HEK293 (cell line): ENCODE measurements around the gene DACT3.

Experiments used
- GLIS2 ChIP-seq: fragments of 450-650 bp; formaldehyde crosslinking; IDR thresholded peaks from 2 replicates; pipeline ENCODE4 v1.5.1; 2016; ENCODE audit warnings: missing biosample characterization, missing genetic modification characterization
- KLF10 ChIP-seq: fragments of 450-650 bp; IDR thresholded peaks from 2 replicates; pipeline ENCODE4 v1.5.1; 2018; ENCODE audit warnings: missing biosample characterization, mild to moderate bottlenecking, missing genetic modification characterization
- KLF16 ChIP-seq: fragments of 450-650 bp; formaldehyde crosslinking; IDR thresholded peaks from 2 replicates; pipeline ENCODE4 v1.5.1; 2017; ENCODE audit warnings: missing biosample characterization, missing genetic modification characterization
- KLF8 ChIP-seq: fragments of 450-650 bp; formaldehyde crosslinking; IDR thresholded peaks from 2 replicates; pipeline ENCODE4 v1.5.1; 2016; ENCODE audit warnings: missing biosample characterization, missing genetic modification characterization
- RBAK ChIP-seq: fragments of 450-650 bp; formaldehyde crosslinking; IDR thresholded peaks from 2 replicates; pipeline ENCODE4 v1.5.1; 2016; ENCODE audit warnings: missing biosample characterization, missing genetic modification characterization
- ZBTB20 ChIP-seq: fragments of 450-650 bp; formaldehyde crosslinking; IDR thresholded peaks from 2 replicates; pipeline ENCODE4 v1.5.1; 2016; ENCODE audit warnings: missing biosample characterization, missing genetic modification characterization
- ZBTB21 ChIP-seq: fragments of 450-650 bp; formaldehyde crosslinking; IDR thresholded peaks from 2 replicates; pipeline ENCODE4 v1.5.1; 2017; ENCODE audit warnings: missing biosample characterization, missing genetic modification characterization
- ZFP37 ChIP-seq: fragments of 450-650 bp; formaldehyde crosslinking; IDR thresholded peaks from 2 replicates; pipeline ENCODE4 v1.5.1; 2016; ENCODE audit warnings: missing biosample characterization, missing genetic modification characterization
- ZNF114 ChIP-seq: fragments of 450-650 bp; formaldehyde crosslinking; IDR thresholded peaks from 2 replicates; pipeline ENCODE4 v1.5.0; 2017; ENCODE audit warnings: missing biosample characterization, missing genetic modification characterization
- ZNF19 ChIP-seq: fragments of 450-650 bp; formaldehyde crosslinking; IDR thresholded peaks from 2 replicates; pipeline ENCODE4; 2016; ENCODE audit warnings: missing biosample characterization, missing genetic modification characterization, low read depth
- ZNF2 ChIP-seq: fragments of 450-650 bp; formaldehyde crosslinking; IDR thresholded peaks from 2 replicates; pipeline ENCODE4 v1.5.1; 2016; ENCODE audit warnings: missing biosample characterization, missing genetic modification characterization
- ZNF214 ChIP-seq: fragments of 450-650 bp; formaldehyde crosslinking; IDR thresholded peaks from 2 replicates; pipeline ENCODE4 v1.5.1; 2017; ENCODE audit warnings: missing biosample characterization, mild to moderate bottlenecking, missing genetic modification characterization, borderline replicate concordance
- ZNF23 ChIP-seq: fragments of 450-650 bp; formaldehyde crosslinking; IDR thresholded peaks from 2 replicates; pipeline ENCODE4 v1.5.1; 2016; ENCODE audit warnings: missing biosample characterization, missing genetic modification characterization, borderline replicate concordance
- ZNF266 ChIP-seq: fragments of 450-650 bp; formaldehyde crosslinking; IDR thresholded peaks from 2 replicates; pipeline ENCODE4 v1.5.1; 2016; ENCODE audit warnings: missing biosample characterization, missing genetic modification characterization, low read depth
- ZNF350 ChIP-seq: fragments of 450-650 bp; formaldehyde crosslinking; IDR thresholded peaks from 2 replicates; pipeline ENCODE4 v1.5.0; 2017; ENCODE audit warnings: missing biosample characterization, mild to moderate bottlenecking, missing genetic modification characterization
- ZNF48 ChIP-seq: fragments of 450-650 bp; formaldehyde crosslinking; IDR thresholded peaks from 2 replicates; pipeline ENCODE4 v1.5.1; 2016; ENCODE audit warnings: missing biosample characterization, missing genetic modification characterization
- ZNF501 ChIP-seq: fragments of 450-650 bp; formaldehyde crosslinking; IDR thresholded peaks from 2 replicates; pipeline ENCODE4 v1.5.1; 2016; ENCODE audit warnings: missing biosample characterization, missing genetic modification characterization
- ZNF510 ChIP-seq: fragments of 450-650 bp; formaldehyde crosslinking; IDR thresholded peaks from 2 replicates; pipeline ENCODE4 v1.5.1; 2018; ENCODE audit warnings: mild to moderate bottlenecking, missing genetic modification characterization, missing biosample characterization; ENCODE audit not compliant: insufficient replicate concordance
- ZNF707 ChIP-seq: fragments of 450-650 bp; formaldehyde crosslinking; IDR thresholded peaks from 2 replicates; pipeline ENCODE4 v1.5.1; 2016; ENCODE audit warnings: missing biosample characterization, missing genetic modification characterization
- ZNF791 ChIP-seq: fragments of 450-650 bp; formaldehyde crosslinking; IDR thresholded peaks from 2 replicates; pipeline ENCODE4 v1.5.1; 2016; ENCODE audit warnings: missing biosample characterization, missing genetic modification characterization
- ZNF792 ChIP-seq: fragments of 450-650 bp; formaldehyde crosslinking; IDR thresholded peaks from 2 replicates; pipeline ENCODE4 v1.5.1; 2016; ENCODE audit warnings: missing biosample characterization, missing genetic modification characterization
- ZNF830 ChIP-seq: fragments of 450-650 bp; IDR thresholded peaks from 2 replicates; pipeline ENCODE4 v1.5.0; 2018; ENCODE audit warnings: missing biosample characterization, missing genetic modification characterization, low read depth, mild to moderate bottlenecking, moderate library complexity
- ZSCAN30 ChIP-seq: fragments of 450-650 bp; IDR thresholded peaks from 2 replicates; pipeline ENCODE4 v1.5.1; 2018; ENCODE audit warnings: missing biosample characterization, mild to moderate bottlenecking, missing genetic modification characterization, moderate library complexity
- TF ChIP-seq, protein P1 (sequence below): fragments of 450-650 bp; formaldehyde crosslinking; IDR thresholded peaks from 2 replicates; pipeline ENCODE4 v1.5.1; 2016; ENCODE audit warnings: missing biosample characterization, missing genetic modification characterization, borderline replicate concordance
- TF ChIP-seq, protein P2 (sequence below): fragments of 450-650 bp; formaldehyde crosslinking; IDR thresholded peaks from 2 replicates; pipeline ENCODE4 v1.5.1; 2016; ENCODE audit warnings: missing biosample characterization, missing genetic modification characterization
- TF ChIP-seq, protein P3 (sequence below): fragments of 450-650 bp; formaldehyde crosslinking; IDR thresholded peaks from 2 replicates; pipeline ENCODE4 v1.5.1; 2016; ENCODE audit warnings: missing biosample characterization, missing genetic modification characterization
- TF ChIP-seq, protein P4 (sequence below): fragments of 450-650 bp; formaldehyde crosslinking; IDR thresholded peaks from 2 replicates; pipeline ENCODE4 v1.5.1; 2016; ENCODE audit warnings: missing biosample characterization, missing genetic modification characterization, low read depth

DACT3 gene

DNA sequence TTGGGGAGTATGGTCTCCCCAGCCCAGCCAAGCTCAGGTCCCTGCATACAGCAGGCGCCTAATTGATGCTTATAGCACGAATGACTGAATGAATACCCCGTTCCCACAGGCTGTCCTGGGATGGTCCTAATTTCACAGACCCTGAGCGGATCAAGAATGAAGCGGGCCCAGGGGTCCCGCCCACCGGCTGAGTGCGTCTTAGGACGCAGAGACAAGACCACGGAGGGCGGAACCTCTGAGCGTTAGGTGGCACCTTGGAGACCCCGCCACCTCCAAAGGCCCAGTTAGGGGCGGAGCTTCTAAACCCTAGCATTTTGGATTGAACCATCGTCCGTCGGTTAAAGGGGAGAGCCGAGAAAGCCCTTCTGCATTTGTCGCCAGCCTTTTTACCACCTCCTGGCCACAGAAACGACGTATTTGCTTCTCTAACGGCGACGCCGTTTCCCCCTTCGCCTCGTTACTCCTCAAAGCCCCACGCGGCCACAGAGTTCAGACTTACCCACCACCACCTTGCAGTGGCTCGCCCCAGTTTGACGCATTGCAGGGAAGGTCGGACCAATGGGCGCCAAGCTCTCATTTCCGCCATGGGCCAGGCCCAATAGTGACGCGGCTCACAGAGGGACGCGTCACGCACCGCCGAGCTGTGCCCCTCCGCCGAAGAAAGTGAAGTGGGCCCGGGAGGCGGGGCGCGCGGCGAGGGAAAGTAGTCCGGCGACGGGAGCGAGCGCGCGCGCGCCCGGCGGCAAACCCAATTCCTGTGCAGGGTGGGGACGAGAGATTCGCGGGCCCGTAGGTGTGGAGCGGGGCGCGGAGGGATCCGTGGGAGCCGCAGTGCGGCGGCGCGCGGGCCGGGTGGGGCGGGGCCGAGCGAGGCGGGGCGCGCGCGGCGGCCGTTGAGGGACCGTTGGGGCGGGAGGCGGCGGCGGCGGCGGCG, 60.3 kb downstream of the DACT3 start (continued):
- TF ChIP-seq ZNF2 (tag by site-specific recombination): peak; percentile 73
- TF ChIP-seq GLIS2 (tag by site-specific recombination): peak; percentile 42; the same call in 1 of the 2 replicates
- no peak for TF ChIP-seq RBAK (tag by site-specific recombination)
- no peak for TF ChIP-seq ZNF830 (tag by site-specific recombination)
- TF ChIP-seq ZNF510 (tag by site-specific recombination): no peak
- peak; percentile 89 for TF ChIP-seq KLF10
- TF ChIP-seq ZNF214 (tag by site-specific recombination): no peak
- peak; percentile 89 for TF ChIP-seq ZNF501
- TF ChIP-seq, protein P1, sequence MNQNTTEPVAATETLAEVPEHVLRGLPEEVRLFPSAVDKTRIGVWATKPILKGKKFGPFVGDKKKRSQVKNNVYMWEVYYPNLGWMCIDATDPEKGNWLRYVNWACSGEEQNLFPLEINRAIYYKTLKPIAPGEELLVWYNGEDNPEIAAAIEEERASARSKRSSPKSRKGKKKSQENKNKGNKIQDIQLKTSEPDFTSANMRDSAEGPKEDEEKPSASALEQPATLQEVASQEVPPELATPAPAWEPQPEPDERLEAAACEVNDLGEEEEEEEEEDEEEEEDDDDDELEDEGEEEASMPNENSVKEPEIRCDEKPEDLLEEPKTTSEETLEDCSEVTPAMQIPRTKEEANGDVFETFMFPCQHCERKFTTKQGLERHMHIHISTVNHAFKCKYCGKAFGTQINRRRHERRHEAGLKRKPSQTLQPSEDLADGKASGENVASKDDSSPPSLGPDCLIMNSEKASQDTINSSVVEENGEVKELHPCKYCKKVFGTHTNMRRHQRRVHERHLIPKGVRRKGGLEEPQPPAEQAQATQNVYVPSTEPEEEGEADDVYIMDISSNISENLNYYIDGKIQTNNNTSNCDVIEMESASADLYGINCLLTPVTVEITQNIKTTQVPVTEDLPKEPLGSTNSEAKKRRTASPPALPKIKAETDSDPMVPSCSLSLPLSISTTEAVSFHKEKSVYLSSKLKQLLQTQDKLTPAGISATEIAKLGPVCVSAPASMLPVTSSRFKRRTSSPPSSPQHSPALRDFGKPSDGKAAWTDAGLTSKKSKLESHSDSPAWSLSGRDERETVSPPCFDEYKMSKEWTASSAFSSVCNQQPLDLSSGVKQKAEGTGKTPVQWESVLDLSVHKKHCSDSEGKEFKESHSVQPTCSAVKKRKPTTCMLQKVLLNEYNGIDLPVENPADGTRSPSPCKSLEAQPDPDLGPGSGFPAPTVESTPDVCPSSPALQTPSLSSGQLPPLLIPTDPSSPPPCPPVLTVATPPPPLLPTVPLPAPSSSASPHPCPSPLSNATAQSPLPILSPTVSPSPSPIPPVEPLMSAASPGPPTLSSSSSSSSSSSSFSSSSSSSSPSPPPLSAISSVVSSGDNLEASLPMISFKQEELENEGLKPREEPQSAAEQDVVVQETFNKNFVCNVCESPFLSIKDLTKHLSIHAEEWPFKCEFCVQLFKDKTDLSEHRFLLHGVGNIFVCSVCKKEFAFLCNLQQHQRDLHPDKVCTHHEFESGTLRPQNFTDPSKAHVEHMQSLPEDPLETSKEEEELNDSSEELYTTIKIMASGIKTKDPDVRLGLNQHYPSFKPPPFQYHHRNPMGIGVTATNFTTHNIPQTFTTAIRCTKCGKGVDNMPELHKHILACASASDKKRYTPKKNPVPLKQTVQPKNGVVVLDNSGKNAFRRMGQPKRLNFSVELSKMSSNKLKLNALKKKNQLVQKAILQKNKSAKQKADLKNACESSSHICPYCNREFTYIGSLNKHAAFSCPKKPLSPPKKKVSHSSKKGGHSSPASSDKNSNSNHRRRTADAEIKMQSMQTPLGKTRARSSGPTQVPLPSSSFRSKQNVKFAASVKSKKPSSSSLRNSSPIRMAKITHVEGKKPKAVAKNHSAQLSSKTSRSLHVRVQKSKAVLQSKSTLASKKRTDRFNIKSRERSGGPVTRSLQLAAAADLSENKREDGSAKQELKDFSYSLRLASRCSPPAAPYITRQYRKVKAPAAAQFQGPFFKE (tag by site-specific recombination): no peak
- peak; percentile 14; the same call in 1 of the 2 replicates for TF ChIP-seq ZNF350
- TF ChIP-seq, protein P2, sequence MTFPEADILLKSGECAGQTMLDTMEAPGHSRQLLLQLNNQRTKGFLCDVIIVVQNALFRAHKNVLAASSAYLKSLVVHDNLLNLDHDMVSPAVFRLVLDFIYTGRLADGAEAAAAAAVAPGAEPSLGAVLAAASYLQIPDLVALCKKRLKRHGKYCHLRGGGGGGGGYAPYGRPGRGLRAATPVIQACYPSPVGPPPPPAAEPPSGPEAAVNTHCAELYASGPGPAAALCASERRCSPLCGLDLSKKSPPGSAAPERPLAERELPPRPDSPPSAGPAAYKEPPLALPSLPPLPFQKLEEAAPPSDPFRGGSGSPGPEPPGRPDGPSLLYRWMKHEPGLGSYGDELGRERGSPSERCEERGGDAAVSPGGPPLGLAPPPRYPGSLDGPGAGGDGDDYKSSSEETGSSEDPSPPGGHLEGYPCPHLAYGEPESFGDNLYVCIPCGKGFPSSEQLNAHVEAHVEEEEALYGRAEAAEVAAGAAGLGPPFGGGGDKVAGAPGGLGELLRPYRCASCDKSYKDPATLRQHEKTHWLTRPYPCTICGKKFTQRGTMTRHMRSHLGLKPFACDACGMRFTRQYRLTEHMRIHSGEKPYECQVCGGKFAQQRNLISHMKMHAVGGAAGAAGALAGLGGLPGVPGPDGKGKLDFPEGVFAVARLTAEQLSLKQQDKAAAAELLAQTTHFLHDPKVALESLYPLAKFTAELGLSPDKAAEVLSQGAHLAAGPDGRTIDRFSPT (tag by site-specific recombination): no peak
- peak; percentile 76; the same call in 1 of the 2 replicates for TF ChIP-seq ZBTB21 (tag by site-specific recombination)
- TF ChIP-seq ZNF266 (tag by site-specific recombination): no peak
- no peak for TF ChIP-seq ZNF114
- peak; percentile 34; the same call in 1 of the 2 replicates for TF ChIP-seq ZBTB20 (tag by site-specific recombination)
- TF ChIP-seq KLF8 (tag by site-specific recombination): peak; percentile 100
- no peak for TF ChIP-seq ZNF19 (tag by site-specific recombination)
- TF ChIP-seq, protein P3, sequence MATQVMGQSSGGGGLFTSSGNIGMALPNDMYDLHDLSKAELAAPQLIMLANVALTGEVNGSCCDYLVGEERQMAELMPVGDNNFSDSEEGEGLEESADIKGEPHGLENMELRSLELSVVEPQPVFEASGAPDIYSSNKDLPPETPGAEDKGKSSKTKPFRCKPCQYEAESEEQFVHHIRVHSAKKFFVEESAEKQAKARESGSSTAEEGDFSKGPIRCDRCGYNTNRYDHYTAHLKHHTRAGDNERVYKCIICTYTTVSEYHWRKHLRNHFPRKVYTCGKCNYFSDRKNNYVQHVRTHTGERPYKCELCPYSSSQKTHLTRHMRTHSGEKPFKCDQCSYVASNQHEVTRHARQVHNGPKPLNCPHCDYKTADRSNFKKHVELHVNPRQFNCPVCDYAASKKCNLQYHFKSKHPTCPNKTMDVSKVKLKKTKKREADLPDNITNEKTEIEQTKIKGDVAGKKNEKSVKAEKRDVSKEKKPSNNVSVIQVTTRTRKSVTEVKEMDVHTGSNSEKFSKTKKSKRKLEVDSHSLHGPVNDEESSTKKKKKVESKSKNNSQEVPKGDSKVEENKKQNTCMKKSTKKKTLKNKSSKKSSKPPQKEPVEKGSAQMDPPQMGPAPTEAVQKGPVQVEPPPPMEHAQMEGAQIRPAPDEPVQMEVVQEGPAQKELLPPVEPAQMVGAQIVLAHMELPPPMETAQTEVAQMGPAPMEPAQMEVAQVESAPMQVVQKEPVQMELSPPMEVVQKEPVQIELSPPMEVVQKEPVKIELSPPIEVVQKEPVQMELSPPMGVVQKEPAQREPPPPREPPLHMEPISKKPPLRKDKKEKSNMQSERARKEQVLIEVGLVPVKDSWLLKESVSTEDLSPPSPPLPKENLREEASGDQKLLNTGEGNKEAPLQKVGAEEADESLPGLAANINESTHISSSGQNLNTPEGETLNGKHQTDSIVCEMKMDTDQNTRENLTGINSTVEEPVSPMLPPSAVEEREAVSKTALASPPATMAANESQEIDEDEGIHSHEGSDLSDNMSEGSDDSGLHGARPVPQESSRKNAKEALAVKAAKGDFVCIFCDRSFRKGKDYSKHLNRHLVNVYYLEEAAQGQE (tag by site-specific recombination): 0 out of 2 replicates have a peak, but pooled peaks have one; percentile 7
- TF ChIP-seq KLF16: peak; percentile 100
- peak; percentile 100 for TF ChIP-seq ZNF792 (tag by site-specific recombination)
- no peak for TF ChIP-seq ZNF48
- TF ChIP-seq, protein P4, sequence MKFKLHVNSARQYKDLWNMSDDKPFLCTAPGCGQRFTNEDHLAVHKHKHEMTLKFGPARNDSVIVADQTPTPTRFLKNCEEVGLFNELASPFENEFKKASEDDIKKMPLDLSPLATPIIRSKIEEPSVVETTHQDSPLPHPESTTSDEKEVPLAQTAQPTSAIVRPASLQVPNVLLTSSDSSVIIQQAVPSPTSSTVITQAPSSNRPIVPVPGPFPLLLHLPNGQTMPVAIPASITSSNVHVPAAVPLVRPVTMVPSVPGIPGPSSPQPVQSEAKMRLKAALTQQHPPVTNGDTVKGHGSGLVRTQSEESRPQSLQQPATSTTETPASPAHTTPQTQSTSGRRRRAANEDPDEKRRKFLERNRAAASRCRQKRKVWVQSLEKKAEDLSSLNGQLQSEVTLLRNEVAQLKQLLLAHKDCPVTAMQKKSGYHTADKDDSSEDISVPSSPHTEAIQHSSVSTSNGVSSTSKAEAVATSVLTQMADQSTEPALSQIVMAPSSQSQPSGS (tag by site-specific recombination): peak; percentile 71
- TF ChIP-seq ZFP37 (tag by site-specific recombination): peak; percentile 80
- TF ChIP-seq ZSCAN30 (tag by site-specific recombination): peak; percentile 77
- TF ChIP-seq ZNF23: no peak
- TF ChIP-seq ZNF707 (tag by site-specific recombination): no peak
- no peak for TF ChIP-seq ZNF791 (tag by site-specific recombination)
